Stimulated activated CD4-positive, alpha-beta T cell treated with anti-CD3 and anti-CD28 coated beads, TNF-alpha, amount 100 ng/mL, for 1 hour (primary cell): Measurements from ENCODE around the gene HSBP1L1.
"Not testable (repeated sequence)": the region's sequence is repeated elsewhere in the genome, so short reads cannot be mapped to it uniquely, and the experiment has no call there.

ENCODE experiments used
- DNase-seq, 3 donors: peaks; one replicate each; pipeline ENCODE4 v3.0.0-alpha.2; 2020; ENCODE audit warnings: low read depth in 3 of 3, low spot score in 1 of 3

HSBP1L1 gene

GRCh38 chr18:79960161-79960801 lies 4.2 kb upstream of the HSBP1L1 start:
- not testable (repeated sequence) for DNase-seq

GRCh38 chr18:79960921-79961526 lies 3.4 kb upstream of the HSBP1L1 start:
- DNase-seq: no peak

- no peak for DNase-seq
These were observed 2.7 kb upstream of the HSBP1L1 start for GRCh38 chr18:79961527-79962291.

GRCh38 chr18:79962311-79962710 lies 2.1 kb upstream of the HSBP1L1 start:
- DNase-seq: no peak

GRCh38 chr18:79962835-79963657 lies 1.4 kb upstream of the HSBP1L1 start:
- no peak for DNase-seq

- no peak for DNase-seq
These were observed 649 bp upstream of the HSBP1L1 start for GRCh38 chr18:79963658-79964329.

GRCh38 chr18:79965119-79965902 lies 868 bp downstream of the HSBP1L1 start:
- no peak for DNase-seq

- no peak for DNase-seq
These were observed 6.1 kb downstream of the HSBP1L1 start for GRCh38 chr18:79970419-79971133.

- no peak for DNase-seq
These were observed 6.9 kb downstream of the HSBP1L1 start for GRCh38 chr18:79971211-79971952.

- DNase-seq: no peak
These were observed 7.5 kb downstream of the HSBP1L1 start for GRCh38 chr18:79971986-79972385.

GRCh38 chr18:79972720-79973119 lies 8.3 kb downstream of the HSBP1L1 start:
- no peak for DNase-seq

- no peak for DNase-seq
These were observed 9.1 kb downstream of the HSBP1L1 start for GRCh38 chr18:79973517-79973916.

GRCh38 chr18:79974025-79974654 lies 9.7 kb downstream of the HSBP1L1 start:
- no peak for DNase-seq

GRCh38 chr18:79975043-79975442 lies 10.6 kb downstream of the HSBP1L1 start:
- no peak for DNase-seq

GRCh38 chr18:79975985-79976680 lies 11.7 kb downstream of the HSBP1L1 start:
- DNase-seq: no peak

- no peak for DNase-seq
These were observed 15.4 kb downstream of the HSBP1L1 start for GRCh38 chr18:79979843-79980242.

- no peak for DNase-seq
These were observed 16.1 kb downstream of the HSBP1L1 start for GRCh38 chr18:79980585-79980984.

GRCh38 chr18:79982736-79983135 lies 18.3 kb downstream of the HSBP1L1 start:
- no peak for DNase-seq
